Cardiac septum (tissue), 1 donor: ENCODE data around the gene SCGB3A1. TPM values are rescaled to one million over a fixed set of nuclear protein-coding genes. Genes with fewer than 3 reads are reported as not detected.

Source experiments
- DNase-seq: peaks from one replicate; pipeline ENCODE4 v3.0.0-alpha.2; 2020; ENCODE audit warnings: low spot score
- intact Hi-C: fragments of 100-400 bp; cut with DNase I; formaldehyde crosslinking; loops from one replicate; pipeline ENCODE4 v1.14.0; 2022
- total RNA-seq: library from RNA; stranded (reverse); fragmentation: NEBNext Ultra II Directional; extraction: Animal tissue kit (Norgen Biotek cat#: 25700); gene quantifications from one replicate; pipeline ENCODE4 v1.2.1, GENCODE V29; 2021
- donor health status: DM: no; HTN: no; CAD: no.

SCGB3A1 gene
- total RNA-seq, 1 donor from 2014 or later: not detected

DNA sequence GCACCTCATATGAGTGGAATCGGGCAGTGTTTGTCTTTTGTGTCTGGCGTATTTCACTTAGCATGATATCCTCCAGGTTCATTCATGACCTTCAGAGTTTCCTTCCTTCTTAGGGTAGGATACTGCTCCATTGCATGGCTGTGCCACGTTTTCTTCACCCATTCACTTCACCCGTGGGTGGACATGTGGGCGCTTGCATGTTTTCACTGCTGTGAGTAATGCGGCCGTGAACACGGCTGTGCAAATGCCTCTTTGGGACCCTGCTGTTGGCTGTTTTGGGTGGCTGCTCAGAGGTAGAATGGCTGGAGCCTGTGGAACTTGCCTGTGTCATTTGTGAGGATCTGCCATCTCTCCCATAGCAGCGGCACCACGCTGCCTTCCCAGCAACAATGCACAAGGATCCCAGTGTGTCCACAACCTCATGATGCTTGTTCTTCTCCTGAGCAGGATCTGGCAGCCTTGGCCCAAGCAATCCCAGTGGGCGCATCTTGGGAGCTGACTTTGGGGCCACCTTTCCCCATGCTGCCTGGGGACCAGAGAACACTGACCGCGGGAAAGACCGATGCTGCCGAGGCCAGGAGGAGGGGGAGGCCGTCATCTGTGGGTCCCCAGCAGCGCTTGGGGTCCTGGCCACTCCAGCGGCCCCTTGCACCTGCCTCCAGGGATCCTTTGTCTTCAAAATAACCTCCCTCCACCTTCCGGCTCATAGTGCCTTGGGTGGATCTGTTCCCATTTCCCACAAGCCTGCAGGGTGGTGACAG, 2.3 kb upstream of the SCGB3A1 start:
- peak; percentile 43 for DNase-seq
- intact Hi-C loops: no loop called here

DNA sequence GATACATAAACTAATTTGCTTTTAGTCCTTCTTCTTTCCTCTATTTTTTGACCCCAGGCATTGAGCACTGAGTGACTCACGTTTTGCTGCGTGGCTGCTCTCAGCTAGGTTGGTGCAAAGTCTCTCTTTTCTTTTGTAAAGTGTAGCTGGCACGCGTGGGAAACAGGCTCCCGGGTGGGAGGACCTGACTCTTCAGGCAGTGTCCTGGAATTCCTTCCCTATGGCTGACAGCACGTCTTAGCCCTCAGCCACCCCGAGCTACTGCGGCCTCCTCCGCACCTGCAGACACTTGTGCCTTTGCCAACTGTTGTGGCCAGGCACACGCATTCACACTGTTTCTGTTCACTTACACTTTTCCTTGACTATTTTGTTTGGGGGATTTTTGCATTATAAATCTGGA, 877 bp upstream of the SCGB3A1 start:
- intact Hi-C loops: no loop called here
- DNase-seq: peak; percentile 53

DNA sequence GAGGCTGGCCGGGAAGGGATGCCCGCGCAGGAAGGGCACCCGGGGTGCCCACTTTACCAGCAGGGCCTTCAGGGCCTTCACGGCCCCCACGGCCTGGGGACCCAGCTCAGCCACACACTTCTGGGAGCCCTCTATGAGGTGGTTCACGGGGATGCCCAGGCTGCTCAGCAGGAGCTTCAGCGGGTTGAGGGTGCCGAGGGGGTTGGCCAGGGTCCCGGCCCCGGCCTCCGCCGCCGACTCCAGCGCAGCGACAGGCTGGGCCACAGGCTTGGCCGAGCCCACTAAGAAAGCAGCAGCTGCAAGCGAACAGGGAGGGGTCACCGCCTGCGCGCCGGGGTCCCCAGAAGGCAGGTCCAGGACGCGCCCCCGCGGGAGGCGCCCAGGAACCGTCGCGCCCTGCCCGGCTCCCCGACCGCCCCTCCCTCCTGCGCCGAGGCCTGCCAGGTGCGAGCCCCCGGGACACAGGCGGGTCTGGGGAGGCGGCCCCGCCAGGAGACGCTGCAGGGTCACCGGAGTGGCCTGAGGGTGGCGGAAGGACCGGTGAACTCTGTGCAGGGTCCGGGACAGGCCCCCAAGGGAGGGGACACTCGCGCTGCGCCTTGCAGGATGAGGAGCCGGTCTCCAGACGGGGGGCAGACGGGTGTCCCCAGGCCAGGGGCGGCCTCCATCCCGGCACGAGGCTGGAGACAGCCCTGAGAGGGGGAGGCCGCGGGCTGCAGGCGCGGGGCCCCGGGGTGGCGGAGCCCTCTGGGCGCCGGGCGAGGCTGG, 572 bp downstream of the SCGB3A1 start:
- intact Hi-C loops: no loop called here
- no peak for DNase-seq

DNA sequence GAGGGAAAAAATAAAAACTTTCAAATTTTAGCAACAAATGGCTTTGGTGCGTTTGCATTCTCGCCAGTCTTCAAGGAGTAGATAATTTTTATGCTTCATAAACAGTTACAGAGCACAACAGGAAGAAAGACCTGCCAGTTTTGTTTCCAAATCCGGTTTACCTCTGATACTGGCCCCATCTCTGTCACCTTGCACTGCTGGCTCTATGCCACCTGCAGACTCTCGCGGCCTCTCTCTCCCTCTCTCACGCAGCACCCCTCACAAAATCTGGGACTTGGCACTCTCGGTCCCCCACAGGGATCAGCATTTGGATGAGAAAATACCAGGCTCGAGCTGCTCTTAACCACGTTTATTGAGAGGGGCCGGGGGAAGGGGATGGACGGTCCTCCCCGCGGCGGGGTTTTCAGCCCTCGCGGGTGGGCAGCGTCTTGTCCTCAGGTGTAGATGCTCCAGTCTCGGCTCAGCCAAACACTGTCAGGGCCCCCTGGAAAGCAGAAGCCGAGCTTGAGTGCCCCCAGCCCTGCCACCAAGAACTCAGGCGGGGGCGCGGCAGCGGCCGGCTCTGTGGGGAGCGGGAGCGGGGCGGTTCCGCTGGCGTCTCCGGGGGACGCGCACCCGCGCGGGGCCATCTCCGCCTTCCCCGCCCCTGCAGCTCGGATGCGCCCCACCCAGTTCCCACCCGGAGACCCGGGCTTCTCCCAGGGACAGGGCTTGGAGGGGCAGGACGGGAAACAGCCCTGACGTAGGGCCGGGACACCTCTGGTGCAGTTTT, 1.3 kb downstream of the SCGB3A1 start:
- intact Hi-C loops: no loop called here
- no peak for DNase-seq

DNA sequence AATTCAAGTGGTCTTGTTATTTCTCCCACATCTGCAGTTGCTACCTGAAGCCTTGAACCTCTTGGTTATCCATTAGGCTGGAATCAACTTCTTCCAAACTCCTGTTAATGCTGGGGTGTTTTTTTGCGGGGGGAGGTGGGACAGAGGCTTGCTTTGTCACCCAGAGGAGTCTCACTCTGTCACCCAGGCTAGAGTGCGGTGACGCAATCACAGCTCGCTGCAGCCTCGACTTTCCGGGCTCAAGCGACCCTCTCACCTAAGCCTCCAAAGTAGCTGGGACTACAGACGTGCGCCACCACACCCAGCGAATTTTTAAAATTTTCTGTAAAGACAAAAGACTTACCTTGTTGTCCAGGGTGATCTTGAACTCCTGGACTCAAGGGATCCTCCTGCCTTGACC, 4.4 kb downstream of the SCGB3A1 start:
- intact Hi-C loops: no loop called here
- no peak for DNase-seq

DNA sequence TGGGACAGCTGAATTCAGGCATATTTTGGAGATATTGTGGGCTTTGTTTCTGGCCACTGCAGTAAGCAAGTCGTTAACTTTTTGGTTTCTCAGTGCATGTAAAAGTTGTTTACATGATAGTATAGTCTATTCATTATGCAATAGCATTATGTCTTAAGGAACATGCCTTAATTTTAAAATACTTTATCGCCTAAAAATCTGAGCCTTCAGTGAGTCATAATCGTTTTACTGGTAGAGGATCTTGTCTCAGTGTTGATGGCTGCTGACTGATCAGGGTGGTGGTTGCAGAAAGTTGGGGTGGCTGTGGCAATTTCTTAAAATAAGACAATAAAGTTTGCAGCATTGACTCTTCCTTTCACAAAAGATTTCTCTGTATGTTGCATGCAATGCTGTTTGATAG, 5.1 kb downstream of the SCGB3A1 start:
- intact Hi-C loops: no loop called here
- DNase-seq: no peak

DNA sequence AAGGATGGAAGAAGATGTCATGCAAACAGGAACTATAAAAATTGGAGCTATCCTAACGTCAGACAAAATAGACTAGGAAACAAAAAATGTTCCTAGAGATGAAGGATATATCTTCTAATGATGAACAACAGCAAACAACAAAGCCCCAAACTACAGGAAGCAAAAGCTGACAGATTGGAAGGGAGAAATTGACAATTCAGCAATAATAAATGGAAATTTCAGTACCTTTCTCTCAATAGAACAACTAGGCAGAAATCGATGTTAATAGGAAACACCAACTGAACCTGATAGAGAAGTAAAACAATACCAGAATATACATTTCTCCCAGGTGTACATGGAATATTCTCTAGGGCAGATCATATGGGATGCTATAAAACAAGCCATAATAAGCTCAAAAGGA, 7.6 kb downstream of the SCGB3A1 start:
- no peak for DNase-seq
- intact Hi-C loops: no loop called here

DNA sequence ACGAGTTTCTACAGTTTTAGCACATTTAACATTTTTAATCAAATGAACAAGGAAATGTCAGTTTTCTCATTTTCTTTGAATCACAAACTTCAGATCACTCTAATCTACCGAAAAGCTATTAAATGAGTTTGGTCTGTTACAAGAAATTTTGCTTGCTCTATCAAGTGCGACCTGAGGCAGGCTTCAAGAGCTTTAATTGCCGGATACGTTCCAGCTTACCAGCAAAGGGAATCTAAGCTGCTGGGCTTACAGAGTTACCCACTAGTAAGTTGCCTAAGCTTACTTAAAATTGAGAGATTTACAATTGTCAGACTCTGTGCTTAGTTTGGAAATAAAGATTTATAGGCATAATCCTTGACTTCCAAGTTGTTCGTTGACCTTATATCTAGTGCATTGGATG, 10.6 kb downstream of the SCGB3A1 start:
- DNase-seq: no peak
- intact Hi-C loops: no loop called here

DNA sequence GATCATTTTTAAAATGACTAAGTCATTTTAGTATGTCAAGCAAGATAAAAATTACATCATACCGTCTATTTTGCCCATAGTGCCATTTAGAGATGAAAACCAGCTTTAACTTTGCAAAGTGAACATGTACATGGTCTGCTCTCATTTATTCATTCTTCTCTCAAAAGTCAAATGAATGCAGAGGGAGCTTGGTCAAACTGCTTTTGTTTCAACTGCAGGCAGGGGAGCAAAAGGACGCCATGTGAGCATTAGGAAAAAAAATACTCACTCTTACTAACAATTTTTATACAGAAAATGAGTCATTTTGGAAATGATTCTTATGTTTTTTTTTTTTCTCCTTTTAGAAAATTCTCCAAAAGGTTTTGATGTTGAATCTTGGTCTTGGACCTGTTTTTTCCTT, 15.7 kb downstream of the SCGB3A1 start:
- intact Hi-C loops: no loop called here
- DNase-seq: no peak

DNA sequence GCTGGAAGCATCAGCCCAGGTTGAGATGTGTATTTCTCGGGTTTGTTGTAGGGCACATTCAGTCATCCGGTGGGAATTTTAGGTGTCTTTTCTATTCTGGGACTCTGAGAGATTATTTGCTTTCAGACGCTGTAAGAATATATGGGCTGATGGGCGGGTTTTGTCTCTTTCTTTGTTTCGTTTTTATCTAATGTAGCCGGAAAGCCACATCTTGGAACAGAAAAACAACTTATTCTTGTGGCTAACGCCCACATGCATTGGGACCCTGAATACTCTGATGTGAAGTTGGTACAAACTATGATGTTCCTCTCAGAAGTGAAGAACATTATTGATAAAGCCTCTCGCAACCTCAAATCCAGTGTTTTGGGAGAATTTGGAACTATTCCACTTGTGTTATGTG, 22.4 kb downstream of the SCGB3A1 start:
- intact Hi-C loops: no loop called here
- DNase-seq: no peak

DNA sequence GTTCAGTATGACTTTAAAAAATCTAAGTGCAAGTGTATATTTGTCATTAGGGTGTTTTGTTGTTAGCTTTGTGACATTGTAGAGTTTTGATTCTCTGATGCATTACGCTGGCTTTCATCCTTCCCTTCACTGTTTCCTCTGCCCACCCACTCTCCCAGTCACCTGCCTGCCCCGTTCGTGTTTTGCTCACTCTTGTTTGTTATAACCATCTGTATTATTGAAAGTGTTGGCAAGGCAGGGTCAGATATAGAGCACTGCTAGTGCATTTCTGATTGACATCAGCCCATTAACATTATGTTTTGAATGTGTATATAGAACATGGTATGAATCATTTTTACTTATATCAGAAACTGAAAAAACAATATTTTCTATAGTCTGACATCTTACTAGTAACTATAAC, 27.3 kb downstream of the SCGB3A1 start:
- intact Hi-C loops: no loop called here

DNA sequence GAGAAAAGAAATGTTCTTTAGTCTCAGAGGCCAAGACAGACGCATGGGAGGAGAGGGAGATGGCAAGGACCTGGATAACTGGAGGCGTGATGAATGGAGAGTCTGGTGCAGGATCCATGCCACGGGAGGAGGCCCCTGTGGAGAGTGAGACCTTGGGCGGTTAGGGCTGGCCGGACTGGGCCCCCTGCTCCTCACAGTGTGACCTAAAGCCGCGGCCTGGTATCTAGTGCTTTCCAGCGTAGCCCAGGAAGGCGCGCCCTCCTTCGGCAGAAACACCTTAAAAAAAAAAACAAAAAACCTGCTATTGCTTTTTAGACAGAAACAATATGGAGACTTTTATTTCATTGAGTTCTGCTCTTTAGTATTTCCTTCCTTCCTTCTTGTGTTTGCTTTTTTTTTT, 33.1 kb downstream of the SCGB3A1 start:
- no peak for DNase-seq
- intact Hi-C loops: no loop called here

More for the DNA sequence above, 27.3 kb downstream of the SCGB3A1 start:
- no peak for DNase-seq

DNA sequence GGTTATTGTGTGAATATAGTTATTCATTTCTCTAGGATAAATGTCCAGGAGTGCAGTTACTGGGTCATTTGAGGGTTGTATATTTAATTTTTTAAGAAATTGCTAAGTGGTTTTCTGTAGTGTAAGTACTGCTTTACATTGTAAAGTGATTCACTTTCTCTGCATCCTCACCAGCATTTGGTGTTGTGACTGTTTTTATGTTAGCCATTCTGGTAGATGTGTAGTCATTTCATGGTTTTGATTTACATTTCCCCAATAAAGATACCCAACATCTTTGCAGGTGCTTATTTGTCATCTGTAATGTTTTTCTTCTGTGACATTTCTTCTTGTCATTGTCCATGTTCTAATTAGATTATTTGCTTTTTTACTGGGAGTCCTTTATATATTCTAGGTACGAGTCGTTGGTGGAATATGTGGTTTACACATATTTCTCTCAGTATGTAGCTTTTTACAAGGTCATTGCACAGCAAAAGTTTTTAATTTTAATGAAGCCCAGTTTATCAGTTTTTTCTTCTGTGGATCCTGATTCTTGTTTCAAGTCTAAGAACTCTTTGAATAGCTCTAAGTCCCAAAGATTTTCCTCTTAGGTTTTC, 34.0 kb downstream of the SCGB3A1 start:
- intact Hi-C loops: no loop called here
- no peak for DNase-seq

DNA sequence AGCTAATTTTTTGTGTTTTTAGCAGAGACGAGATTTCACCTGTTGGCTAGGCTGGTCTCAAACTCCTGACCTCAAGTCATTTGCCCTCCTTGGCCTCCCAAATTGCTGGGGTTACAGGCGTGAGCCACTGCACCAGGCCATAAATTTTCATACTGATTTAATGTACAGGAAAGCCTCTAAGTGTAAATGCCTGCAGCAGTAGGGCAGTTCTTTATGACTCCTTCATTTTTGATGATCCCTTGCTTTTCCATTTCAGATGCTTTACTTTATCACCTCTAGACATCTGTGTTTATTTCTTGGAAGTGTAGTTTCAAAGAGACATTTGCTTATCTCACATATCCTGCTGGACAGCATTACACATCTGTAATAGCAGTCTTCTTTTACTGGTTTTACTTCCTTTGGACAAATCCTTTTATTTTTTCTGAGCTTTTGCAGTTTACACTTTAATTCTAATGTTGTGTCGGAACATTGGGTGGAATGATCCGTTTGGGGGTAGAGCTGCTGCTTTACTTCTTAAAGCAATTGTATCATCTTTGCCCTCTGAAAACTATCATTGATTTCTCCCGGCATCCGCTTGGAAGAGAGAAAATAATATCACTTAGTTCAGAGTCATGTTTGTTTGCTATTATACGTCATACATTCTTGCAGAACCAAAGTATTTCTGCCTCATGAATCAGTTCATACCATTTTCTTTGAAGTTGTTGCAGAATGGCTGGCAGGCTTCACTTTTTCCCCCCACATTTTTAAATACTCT, 36.0 kb downstream of the SCGB3A1 start:
- DNase-seq: no peak
- intact Hi-C loops: no loop called here

DNA sequence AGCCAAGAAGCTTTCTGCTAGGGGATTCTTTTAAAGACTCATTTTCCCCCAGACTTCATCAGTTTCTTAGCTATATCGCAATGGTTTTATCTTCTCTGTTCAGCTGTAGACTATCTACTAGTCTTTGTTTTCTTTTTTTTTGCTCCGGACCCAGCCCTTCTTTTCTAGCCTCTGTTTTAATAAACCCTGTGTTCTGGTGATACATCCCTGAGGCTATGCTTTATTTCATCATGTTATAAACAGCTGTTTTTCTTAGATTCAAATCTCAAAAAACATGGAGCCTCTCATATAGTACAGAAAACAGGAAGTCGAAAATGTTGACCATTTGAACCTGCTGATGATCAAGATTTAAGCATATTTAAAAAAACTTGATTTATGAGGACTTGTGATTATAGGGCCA, 37.8 kb downstream of the SCGB3A1 start:
- intact Hi-C loops: no loop called here
- DNase-seq: no peak

DNA sequence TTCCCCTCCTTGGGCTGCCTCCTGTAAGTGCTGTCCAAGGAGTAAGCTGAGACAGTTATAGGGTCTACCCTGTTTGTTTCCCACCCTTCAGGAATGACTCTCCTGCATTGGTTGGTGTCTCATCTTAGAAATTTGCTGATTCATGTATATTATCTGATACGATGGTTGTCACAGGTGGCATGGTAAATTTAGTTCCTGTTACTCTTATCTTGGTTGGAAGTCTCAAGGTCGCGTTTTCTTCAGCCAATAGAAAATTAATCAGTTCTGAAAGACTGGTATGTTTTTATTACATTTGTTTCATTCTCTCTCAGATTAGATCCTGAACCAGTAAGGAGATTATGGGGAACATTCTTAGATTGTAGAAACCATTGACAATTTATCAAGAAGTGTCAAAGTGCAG, 42.7 kb downstream of the SCGB3A1 start:
- DNase-seq: no peak
- intact Hi-C loops: no loop called here

DNA sequence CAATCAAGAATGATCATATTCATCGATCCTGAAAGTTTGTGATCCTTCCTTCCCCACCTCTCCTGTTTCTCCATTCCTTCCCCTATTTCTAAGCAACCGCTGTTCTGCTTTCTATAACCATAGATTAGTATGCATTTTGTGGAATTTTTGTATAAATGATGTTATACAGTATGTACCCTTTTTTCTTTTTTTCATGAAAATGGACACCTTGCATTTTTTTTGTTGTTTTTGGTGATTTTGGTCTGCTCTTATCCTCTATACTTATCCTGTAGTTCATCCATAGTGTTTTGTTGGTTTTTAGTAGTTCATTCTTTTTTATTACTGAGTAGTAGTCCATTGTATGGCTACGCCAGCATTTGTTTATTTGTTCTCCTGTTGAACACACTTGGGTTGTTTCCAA, 46.1 kb downstream of the SCGB3A1 start:
- intact Hi-C loops: no loop called here
- no peak for DNase-seq

DNA sequence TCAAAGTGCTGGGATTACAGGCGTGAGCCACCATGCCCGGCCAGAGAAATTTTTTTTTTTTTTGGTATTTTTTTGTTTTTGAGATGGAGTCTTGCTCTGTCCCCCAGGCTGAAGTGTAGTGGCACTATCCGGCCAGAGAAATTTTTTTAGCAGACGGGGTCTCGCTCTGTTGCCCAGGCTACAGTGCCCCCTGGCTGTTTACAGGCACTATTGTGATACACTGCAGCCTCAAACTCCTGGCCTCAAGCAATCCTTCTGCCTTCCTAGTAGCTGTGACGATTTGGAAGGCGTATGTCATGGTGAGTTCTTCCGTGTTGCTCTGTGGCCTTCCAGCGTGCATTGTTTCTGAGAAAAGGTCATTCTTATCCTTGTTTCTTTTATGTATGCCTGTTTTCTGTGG, 49.6 kb downstream of the SCGB3A1 start:
- no peak for DNase-seq
- intact Hi-C loops: no loop called here
